Neural crest cell (in vitro differentiated cells): ENCODE data around the gene EHF. TPM values are rescaled to one million over a fixed set of nuclear protein-coding genes. Genes with fewer than 3 reads are reported as not detected.

ENCODE experiments used
- DNase-seq: peaks from one replicate; pipeline ENCODE4 v3.0.0; 2021; ENCODE audit warnings: low read depth, mixed read lengths, low spot score
- H3K27ac Mint-ChIP-seq: one replicate; pipeline ENCODE4 v1.8.0; 2021; ENCODE audit warnings: mild to moderate bottlenecking, mixed read lengths; ENCODE audit not compliant: unreplicated experiment
- H3K27me3 Mint-ChIP-seq: 2 replicates; pipeline ENCODE4 v1.8.0; 2021; ENCODE audit warnings: low read depth, mild to moderate bottlenecking, mixed read lengths
- H3K36me3 Mint-ChIP-seq: 2 replicates; pipeline ENCODE4 v1.8.0; 2021; ENCODE audit warnings: low read depth, mild to moderate bottlenecking, mixed read lengths
- H3K4me1 Mint-ChIP-seq: 2 replicates; pipeline ENCODE4 v1.8.0; 2021; ENCODE audit warnings: mixed read lengths
- H3K4me3 Mint-ChIP-seq: one replicate; pipeline ENCODE4 v1.8.0; 2021; ENCODE audit warnings: mild to moderate bottlenecking, mixed read lengths
- H3K9me3 Mint-ChIP-seq: 2 replicates; pipeline ENCODE4 v1.8.0; 2021; ENCODE audit warnings: mixed read lengths
- total RNA-seq: library from RNA; stranded (reverse); gene quantifications from 2 replicates; pipeline ENCODE4 v1.2.1, GENCODE V29; 2021
- TF ChIP-seq, protein P1 (sequence below): fragments of 200-600 bp; sonication (generic); conservative IDR thresholded peaks from 2 replicates; pipeline ENCODE4 v1.5.0; 2021; ENCODE audit warnings: antibody characterized with exemption, mild to moderate bottlenecking

Gene EHF
- total RNA-seq, 1 donor from 2014 or later: not detected

DNA sequence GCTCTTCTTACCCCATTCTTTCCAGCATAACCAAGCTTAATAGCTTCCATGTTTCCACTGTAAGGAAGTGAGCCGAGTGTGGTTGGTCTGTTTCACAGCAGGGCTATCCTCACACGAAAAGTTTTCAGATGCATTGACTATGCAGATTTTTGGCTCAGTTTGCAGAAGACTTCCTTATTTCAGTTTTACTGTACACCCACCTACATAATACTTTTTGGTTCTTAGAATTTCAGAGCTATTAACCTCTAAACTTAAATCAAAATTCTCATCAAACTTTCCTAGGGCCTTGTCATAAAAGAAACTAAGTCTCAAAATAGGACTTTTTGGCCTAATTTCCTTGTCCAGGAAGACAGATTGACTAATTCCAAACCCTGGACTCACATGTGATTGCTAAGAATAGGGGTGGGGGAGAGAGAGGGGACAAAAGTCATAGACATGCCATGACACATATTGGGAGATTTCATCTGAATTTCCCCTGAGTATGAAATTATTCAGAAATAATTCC is 7.3 kb upstream of the EHF start:
- no peak overlapping the region for H3K4me3 Mint-ChIP-seq
- H3K27ac Mint-ChIP-seq: no peak overlapping the region
- TF ChIP-seq, protein P1, sequence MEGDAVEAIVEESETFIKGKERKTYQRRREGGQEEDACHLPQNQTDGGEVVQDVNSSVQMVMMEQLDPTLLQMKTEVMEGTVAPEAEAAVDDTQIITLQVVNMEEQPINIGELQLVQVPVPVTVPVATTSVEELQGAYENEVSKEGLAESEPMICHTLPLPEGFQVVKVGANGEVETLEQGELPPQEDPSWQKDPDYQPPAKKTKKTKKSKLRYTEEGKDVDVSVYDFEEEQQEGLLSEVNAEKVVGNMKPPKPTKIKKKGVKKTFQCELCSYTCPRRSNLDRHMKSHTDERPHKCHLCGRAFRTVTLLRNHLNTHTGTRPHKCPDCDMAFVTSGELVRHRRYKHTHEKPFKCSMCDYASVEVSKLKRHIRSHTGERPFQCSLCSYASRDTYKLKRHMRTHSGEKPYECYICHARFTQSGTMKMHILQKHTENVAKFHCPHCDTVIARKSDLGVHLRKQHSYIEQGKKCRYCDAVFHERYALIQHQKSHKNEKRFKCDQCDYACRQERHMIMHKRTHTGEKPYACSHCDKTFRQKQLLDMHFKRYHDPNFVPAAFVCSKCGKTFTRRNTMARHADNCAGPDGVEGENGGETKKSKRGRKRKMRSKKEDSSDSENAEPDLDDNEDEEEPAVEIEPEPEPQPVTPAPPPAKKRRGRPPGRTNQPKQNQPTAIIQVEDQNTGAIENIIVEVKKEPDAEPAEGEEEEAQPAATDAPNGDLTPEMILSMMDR: no peak
- no peaks in the 10 kb centered on the region for H3K27me3 Mint-ChIP-seq
- no peaks in the 10 kb centered on the region for H3K9me3 Mint-ChIP-seq
- H3K4me1 Mint-ChIP-seq: no peaks in the 10 kb centered on the region
- DNase-seq: no peak
- no peaks in the 10 kb centered on the region for H3K36me3 Mint-ChIP-seq

DNA sequence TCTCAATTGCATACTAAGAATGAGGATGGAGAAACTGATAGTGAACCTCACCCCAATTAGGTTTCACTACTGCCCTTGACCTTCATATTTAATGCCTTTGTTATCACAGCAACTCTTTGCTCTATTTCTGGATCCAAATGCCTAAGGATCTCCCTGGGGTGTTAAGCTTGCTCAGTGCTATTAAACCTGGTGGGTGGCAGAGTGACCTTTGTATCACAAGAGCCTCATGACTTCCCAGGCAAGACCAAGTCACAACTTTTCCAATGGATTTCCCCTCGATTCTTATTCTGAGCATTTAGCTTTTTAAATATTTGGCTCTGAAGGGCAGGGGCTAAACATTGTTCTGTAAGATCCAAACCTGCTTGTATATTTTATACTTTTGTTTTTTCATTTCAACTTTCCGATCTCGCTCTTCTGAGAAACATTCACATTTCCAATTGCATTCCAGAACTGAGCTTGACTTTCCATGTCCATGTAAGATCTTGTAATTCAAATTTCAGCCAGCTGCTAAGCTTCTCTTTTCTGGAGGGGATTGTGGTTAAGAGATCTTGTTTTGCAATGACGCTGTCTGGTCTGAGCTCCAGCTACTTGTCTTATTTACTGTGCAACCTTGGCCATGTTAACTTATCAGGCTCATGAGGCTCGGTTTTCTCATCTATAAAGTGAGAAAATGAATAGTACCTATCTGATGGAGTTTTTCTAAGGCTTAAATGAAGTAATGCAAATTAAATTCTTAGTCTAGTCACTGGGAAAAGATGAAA is 6.4 kb upstream of the EHF start:
- TF ChIP-seq, protein P1: no peak
- Mint-ChIP-seq H3K36me3 (no peaks in the 10 kb centered on the region), H3K4me3 (no peak overlapping the region), H3K9me3 (no peaks in the 10 kb centered on the region), H3K27me3 (no peaks in the 10 kb centered on the region), H3K27ac (no peak overlapping the region), H3K4me1 (no peaks in the 10 kb centered on the region)
- DNase-seq: no peak

DNA sequence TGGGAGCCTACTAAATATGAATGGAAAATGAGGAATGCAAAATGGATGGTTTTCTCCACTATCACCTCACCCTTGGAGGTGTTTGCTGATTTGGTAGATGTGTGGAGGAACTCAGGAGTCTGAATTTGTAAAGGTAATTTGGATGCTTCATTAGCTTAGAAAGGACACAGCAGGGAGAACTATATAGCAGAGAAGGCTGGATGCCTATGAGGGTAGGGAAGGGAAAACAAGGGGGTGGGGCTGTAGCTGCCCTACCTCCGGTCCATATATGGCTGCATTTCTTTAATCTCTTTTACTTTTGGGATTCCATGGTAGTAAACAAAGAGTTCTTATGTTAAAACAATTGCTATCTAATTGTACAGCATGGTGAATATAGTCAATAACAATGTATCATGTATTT is 4.8 kb upstream of the EHF start:
- Mint-ChIP-seq H3K36me3 (no peaks in the 10 kb centered on the region), H3K4me3 (no peak overlapping the region), H3K27me3 (no peaks in the 10 kb centered on the region), H3K9me3 (no peaks in the 10 kb centered on the region), H3K27ac (no peak overlapping the region), H3K4me1 (no peaks in the 10 kb centered on the region)
- TF ChIP-seq, protein P1: no peak
- DNase-seq: no peak

DNA sequence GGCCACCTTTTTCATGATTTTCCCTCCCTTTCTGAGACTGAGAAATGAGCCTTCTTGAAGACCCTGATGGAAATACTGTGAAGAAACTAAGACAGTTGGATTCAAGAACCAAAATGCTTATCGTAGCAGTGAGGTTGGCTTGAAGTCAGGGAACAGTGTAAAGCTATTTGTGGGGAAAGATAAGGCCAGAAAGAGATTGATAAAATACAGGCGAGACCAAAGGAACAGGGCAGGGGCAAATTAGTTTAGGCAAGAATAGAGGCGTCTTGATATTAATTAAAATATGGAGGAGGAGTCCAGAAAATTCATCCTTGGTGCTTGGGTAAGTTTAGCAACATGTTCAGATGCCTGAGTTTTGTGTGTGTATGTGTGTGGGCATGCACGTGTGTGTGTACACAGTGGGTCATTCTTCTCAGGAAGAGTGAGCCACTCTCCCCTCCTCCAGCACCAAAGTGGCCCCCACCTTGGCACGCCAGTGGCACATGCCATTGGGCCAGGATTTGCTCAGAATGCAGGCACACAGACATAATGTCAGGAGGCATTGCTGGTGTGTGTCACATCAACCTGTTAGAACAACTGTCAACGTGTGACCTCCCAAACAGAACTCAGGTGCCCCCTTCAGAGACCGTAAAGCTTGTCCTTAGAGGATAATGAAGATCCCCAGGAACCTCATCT is 3.9 kb upstream of the EHF start:
- H3K9me3 Mint-ChIP-seq: no peaks in the 10 kb centered on the region
- no peaks in the 10 kb centered on the region for H3K27me3 Mint-ChIP-seq

DNA sequence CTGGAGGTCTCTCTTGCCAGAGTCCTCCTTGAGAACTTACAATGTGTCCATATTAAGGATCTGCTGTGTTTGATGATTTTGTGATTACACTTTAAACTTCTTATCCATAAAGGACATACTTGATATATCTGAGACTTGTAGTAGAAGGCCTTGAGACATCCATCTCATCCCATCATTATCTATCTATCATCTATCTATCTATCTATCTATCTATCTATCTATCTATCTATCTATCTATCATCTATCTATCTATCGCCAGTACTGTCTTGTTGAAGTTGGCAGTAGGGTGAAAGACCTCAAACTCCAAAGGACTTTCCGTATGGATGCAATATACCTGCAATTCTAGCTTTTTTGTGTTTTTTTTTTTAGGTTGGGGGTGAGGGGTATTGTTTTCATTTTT is 2.5 kb upstream of the EHF start:
- no peak for DNase-seq
- Mint-ChIP-seq H3K27me3 (no peaks in the 10 kb centered on the region), H3K4me1 (peaks cover 10% of the 10 kb centered on the region), H3K9me3 (no peaks in the 10 kb centered on the region), H3K27ac (no peak overlapping the region), H3K4me3 (no peak overlapping the region), H3K36me3 (no peaks in the 10 kb centered on the region)
- TF ChIP-seq, protein P1: no peak

More for the DNA sequence above, 3.9 kb upstream of the EHF start:
- Mint-ChIP-seq H3K4me1 (peaks cover 6% of the 10 kb centered on the region), H3K27ac (peak overlapping the region; percentile 16), H3K4me3 (no peak overlapping the region), H3K36me3 (no peaks in the 10 kb centered on the region)
- TF ChIP-seq, protein P1: no peak
- no peak for DNase-seq
